ENCODE measurements around the gene UBE2D1.

DNA sequence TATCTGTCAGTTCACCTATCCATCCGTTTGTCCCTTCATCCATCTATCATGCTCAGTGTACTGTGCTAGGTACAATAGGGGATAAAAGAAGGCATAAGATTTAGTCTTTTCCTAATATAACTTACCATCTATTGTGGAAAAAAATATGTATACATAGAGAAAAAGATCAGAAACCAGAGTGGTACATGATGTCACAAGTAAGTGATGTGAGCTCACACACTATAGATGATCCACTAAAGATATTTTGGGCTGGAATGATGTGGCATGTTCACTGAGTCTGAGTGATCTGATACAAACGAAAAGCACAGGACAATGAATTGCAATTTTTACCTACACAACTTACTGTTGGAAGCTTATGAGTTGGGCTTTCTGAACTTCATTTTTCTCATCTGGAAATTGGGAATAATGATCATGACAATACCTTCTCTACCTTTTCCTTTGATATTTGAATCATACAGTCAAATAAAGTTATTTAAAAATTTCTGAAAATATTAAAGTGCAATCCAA is 47.7 kb downstream of the UBE2D1 start:
- TF ChIP-seq, protein P1, sequence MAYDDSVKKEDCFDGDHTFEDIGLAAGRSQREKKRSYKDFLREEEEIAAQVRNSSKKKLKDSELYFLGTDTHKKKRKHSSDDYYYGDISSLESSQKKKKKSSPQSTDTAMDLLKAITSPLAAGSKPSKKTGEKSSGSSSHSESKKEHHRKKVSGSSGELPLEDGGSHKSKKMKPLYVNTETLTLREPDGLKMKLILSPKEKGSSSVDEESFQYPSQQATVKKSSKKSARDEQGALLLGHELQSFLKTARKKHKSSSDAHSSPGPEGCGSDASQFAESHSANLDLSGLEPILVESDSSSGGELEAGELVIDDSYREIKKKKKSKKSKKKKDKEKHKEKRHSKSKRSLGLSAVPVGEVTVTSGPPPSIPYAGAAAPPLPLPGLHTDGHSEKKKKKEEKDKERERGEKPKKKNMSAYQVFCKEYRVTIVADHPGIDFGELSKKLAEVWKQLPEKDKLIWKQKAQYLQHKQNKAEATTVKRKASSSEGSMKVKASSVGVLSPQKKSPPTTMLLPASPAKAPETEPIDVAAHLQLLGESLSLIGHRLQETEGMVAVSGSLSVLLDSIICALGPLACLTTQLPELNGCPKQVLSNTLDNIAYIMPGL (CRISPR knock-in tag; IDR thresholded peaks at IDR 0.05; ENCODE audit: borderline replicate concordance in 1 of 2, low read depth in 1 of 2) = no peak
- TF ChIP-seq TCF7 (IDR thresholded peaks at IDR 0.05; ENCODE audit: low read depth) = no peak
- TF ChIP-seq POLR2AphosphoS5 (IDR thresholded peaks at IDR 0.05; ENCODE audit: low read depth, low read length) = no peak
- TF ChIP-seq ARNT2 (CRISPR knock-in tag; IDR thresholded peaks at IDR 0.05; ENCODE audit: low read depth) = no peak
- TF ChIP-seq SMC3 (IDR thresholded peaks at IDR 0.05; ENCODE audit: low read length) = no peak
- no peak for TF ChIP-seq ZNF792 (CRISPR knock-in tag; IDR thresholded peaks at IDR 0.05)
- TF ChIP-seq MYC (CRISPR knock-in tag; IDR thresholded peaks at IDR 0.05; ENCODE audit: borderline replicate concordance) = no peak
- TF ChIP-seq, protein P2, sequence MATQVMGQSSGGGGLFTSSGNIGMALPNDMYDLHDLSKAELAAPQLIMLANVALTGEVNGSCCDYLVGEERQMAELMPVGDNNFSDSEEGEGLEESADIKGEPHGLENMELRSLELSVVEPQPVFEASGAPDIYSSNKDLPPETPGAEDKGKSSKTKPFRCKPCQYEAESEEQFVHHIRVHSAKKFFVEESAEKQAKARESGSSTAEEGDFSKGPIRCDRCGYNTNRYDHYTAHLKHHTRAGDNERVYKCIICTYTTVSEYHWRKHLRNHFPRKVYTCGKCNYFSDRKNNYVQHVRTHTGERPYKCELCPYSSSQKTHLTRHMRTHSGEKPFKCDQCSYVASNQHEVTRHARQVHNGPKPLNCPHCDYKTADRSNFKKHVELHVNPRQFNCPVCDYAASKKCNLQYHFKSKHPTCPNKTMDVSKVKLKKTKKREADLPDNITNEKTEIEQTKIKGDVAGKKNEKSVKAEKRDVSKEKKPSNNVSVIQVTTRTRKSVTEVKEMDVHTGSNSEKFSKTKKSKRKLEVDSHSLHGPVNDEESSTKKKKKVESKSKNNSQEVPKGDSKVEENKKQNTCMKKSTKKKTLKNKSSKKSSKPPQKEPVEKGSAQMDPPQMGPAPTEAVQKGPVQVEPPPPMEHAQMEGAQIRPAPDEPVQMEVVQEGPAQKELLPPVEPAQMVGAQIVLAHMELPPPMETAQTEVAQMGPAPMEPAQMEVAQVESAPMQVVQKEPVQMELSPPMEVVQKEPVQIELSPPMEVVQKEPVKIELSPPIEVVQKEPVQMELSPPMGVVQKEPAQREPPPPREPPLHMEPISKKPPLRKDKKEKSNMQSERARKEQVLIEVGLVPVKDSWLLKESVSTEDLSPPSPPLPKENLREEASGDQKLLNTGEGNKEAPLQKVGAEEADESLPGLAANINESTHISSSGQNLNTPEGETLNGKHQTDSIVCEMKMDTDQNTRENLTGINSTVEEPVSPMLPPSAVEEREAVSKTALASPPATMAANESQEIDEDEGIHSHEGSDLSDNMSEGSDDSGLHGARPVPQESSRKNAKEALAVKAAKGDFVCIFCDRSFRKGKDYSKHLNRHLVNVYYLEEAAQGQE (IDR thresholded peaks at IDR 0.05; ENCODE audit: borderline replicate concordance in 1 of 2, low read depth in 1 of 2, low read length in 2 of 2) = no peak
- TF ChIP-seq ZNF569 (CRISPR knock-in tag; IDR thresholded peaks at IDR 0.05; ENCODE audit: borderline replicate concordance) = no peak
- no peak for TF ChIP-seq POLR2A (IDR thresholded peaks at IDR 0.05; ENCODE audit: insufficient read depth in 1 of 2, low read depth in 2 of 2, low read length in 2 of 2)
- TF ChIP-seq, protein P3, sequence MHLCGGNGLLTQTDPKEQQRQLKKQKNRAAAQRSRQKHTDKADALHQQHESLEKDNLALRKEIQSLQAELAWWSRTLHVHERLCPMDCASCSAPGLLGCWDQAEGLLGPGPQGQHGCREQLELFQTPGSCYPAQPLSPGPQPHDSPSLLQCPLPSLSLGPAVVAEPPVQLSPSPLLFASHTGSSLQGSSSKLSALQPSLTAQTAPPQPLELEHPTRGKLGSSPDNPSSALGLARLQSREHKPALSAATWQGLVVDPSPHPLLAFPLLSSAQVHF (CRISPR knock-in tag; IDR thresholded peaks at IDR 0.05) = no peak
- TF ChIP-seq RNF2 (conservative IDR thresholded peaks at IDR 0.05; ENCODE audit: low read depth) = no peak
- no peak for TF ChIP-seq SIX4 (CRISPR knock-in tag; IDR thresholded peaks at IDR 0.05)

Data from HepG2 (cell line).